ENCODE measurements around the gene SGIP1.
A peak's percentile ranks its signal among the peaks of the same experiment; 100 is the strongest.
"Not testable (repeated sequence)": the region's sequence is repeated elsewhere in the genome, so short reads cannot be mapped to it uniquely, and the experiment has no call there.

SGIP1 gene

DNA sequence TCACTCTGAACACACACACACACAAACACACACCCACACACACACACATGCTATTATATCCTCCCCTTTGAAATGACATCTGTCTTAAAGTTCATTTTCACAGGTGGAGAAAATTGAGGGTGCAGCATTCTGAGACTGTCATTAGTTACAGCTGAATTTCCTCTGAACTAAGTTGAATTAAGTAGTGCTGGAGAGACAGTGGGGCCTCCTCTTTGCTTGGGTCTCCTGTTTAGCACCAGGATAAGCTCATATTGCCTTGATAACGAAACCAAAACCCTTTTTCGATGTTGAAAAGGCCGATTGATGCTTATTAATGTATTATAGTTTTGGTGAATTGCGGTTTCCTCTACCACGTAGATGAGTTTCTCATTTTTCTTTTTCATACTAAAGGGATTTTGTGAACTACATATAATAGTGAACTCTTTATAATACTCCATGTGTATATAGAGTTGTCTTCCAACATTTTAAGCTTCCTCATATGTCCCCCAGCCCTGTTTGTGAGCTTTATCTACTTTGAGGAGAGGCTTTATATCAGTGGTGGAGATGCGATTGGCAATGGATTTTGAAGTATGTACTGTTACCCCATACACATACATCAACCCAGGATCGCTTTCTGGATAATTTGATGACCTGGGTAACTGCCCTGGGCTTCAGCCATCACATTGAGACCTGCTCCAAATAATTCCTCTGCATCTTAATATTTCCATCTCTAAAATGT, 235.7 kb downstream of the SGIP1 start:
- DNase-seq (ENCODE audit: low read depth in 2 of 2): no peak

DNA sequence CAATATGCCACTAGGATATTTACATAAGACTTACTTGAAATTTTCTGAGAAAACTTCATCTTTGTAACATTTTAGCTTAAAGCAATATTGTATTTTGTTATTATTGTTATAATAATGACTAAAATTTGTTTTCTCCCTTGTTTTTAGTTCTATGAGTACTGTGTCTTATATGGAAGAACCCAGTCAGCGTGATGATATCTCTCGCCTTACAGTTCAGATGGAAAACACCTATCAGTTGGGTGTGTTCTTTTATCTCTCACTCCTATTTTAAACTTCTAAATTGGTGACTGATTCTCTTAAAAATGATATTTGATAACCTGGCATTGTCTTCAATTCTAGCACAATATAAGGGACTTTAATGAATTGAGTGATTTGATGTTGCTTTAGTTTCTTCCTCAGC, 236.3 kb downstream of the SGIP1 start:
- no peak for DNase-seq (ENCODE audit: low read depth in 2 of 2)

DNA sequence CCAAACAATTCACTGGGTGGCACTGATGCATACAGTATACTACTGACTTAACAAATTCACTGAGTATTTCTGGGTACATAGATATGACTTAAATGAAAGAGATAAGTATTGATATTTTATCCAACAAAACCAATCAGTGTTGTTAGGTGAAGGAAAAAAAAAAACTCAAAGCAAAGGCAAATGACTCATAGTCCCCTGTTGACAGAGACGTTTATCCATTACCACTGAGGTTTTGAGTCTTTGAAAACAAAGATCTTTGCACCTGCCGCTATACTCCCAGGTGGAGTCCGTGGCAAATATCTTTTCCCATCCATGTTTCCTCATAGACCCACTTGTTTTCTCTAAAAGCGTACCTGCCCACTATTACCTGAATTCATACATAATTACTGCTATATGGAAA, 236.7 kb downstream of the SGIP1 start:
- no peak for DNase-seq (ENCODE audit: low read depth in 2 of 2)

DNA sequence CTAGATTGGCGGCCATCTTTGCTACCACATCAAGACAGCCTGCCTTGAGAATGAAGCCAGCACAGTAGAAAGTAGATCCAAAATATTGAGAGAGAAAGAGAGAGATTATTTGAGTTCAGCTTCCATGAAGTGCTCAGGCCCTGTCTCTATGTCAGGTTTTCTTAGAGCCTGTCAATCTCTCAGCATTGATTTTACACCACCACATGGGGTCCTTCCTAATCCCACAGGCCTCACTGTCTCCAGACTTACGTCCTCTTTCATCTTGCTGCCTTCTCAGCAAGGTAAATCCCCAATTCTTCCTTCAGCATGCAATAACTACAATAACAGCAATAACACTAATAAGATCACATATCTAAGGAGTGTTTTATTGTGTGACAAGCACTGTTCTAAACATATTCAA, 239.3 kb downstream of the SGIP1 start:
- DNase-seq (ENCODE audit: low read depth in 2 of 2): no peak

DNA sequence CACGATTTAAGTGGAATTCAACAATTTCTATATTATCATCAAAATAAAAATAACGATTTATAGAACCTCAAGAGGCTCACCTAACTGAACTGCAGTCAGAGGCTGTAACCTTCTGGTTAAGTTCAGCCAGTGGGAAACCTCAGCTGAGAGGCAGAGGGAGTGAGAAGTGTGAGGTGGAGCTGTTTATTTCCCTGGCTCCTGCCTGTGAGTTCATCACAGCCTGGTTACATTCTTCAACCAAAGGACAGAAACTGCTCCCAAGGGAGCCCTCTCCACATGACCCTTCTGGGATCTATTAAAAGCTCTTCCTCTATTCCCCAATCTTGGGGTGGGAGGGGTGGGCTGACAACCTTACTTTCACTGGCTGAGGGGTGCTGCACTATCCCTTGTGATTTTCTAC, 240.5 kb downstream of the SGIP1 start:
- DNase-seq (ENCODE audit: low read depth in 2 of 2): no peak

DNA sequence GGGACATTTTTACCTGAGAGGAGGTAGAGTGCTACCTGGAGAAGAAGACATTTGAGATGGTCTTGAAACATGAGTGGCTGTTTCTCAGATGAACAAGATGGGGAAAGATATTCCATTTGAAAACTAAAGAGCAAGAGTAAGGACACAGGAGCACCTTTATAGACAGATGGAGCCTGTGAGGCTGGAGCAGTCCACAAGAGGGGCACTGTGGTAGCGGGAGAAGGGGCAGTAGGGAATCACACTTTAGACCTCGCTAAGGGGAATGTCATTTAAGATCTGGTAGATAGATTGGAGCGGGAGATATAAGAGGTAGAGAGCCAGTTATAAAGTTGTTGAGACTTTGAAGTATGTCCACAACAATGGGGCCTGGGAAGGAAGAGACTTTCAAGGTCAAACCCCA, 241.7 kb downstream of the SGIP1 start:
- no peak for DNase-seq (ENCODE audit: low read depth in 2 of 2)

DNA sequence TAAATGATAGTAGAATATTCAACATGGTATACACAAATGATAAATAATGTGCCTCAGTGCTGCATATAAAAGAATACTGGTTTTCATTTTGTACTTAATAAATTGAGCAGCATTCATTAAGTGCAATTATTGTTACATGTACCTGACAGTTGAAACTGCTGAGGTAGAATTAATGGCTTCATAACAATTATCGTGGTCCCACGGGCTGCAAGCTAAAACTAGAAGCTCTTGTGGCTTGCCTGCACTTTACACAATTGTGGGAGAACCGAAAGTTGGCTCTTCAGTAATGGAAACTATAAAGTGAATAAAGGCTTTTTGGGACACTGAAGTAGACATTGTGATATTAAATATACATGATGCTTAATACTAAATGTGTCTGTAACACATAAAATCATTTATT, 243.9 kb downstream of the SGIP1 start:
- DNase-seq (ENCODE audit: low read depth in 2 of 2): no peak

DNA sequence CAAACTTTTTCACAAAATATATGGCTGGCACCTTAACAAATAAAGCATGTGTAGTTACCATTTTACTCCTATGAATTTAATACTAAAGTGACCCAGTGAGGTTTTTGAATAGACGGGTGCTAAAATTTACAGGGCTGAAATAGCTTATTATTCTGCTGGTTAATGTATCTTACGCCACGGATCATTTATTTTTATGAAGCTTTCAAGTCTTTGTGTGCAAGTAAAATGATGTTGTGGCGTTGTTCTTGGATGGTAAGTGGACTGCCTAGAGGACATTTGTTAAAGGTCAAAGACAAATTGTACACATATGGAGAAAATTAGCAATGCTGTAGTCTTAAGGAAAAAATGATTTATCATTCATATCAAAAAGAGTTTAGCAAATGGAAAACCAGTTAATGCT, 244.3 kb downstream of the SGIP1 start:
- DNase-seq (ENCODE audit: low read depth in 2 of 2): no peak

DNA sequence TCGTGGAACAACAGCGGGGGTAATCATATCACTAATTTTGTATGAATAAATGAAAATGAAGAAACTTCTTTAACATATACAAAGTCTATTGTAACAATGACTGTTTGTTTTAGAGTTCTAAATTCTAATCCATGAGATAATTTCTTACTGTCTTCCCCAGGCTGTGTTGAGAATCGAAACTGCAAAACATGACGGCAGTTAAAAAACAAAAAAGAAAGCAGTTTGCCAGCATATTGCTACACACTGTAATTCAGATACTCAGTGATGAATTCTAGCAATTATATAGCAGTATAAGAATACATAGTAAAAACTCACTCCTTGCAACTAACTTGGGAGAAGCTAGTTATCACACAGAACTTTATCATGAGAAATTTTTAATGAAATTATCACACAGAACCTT, 245.0 kb downstream of the SGIP1 start:
- no peak for DNase-seq (ENCODE audit: low read depth in 2 of 2)

DNA sequence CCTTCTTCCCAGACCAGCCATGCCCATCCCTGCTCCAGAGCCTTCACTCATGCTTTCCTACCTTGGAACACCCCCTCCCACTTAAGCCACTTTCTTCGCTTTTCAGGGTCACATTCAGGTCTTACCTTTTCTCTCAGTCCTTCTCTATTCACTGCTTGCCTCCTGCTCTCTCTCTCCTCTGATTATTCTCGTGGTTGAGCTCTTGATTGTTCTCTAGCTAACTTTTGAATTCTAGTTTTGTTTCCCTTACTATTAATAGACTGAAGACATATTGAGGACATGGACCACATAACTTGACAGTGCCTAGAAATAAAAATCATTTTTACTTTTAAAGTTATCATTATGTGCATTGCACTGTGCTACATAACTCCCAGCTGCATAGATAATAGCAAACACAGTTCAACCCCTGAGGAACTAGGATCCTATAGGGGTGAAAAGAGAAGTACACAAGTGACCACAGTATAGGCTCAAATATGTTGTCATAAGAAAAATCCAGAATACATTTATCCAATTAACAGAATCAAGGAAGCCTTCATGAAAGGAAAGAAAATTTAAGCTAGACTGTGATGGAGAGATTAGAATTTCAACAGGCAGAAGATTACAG, 245.6 kb downstream of the SGIP1 start:
- DNase-seq (ENCODE audit: low read depth in 2 of 2): no peak

DNA sequence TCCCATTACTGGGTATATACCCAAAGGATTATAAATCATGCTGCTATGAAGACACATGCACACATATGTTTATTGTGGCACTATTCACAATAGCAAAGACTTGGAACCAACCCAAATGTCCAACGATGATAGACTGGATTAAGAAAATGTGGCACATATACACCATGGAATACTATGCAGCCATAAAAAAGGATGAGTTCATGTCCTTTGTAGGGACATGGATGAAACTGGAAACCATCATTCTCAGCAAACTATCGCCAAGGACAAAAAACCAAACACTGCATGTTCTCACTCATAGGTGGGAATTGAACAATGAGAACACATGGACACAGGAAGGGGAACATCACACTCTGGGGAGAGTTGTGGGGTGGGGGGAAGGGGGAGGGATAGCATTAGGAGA, 251.8 kb downstream of the SGIP1 start:
- not testable (repeated sequence) for DNase-seq (ENCODE audit: low read depth in 2 of 2)

DNA sequence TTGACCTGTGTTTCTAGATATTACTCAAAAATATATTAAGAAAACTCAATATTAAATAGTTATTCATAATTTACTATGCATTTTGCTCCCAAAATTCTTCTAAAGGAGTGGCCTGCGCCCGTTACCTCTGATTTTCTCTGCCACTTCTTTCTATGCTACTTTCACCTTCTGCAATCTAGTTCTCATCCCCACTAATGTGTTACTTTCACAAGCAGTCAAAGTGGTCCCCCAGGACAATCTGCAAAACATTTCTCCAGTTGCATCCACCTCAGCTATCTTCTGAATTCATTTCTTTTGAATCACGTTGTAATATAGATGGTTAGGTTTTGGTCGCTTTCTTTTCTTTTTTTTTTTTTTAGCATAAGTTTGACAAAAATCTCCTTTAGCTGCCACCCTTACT, 253.7 kb downstream of the SGIP1 start:
- DNase-seq (ENCODE audit: low read depth in 2 of 2): no peak

DNA sequence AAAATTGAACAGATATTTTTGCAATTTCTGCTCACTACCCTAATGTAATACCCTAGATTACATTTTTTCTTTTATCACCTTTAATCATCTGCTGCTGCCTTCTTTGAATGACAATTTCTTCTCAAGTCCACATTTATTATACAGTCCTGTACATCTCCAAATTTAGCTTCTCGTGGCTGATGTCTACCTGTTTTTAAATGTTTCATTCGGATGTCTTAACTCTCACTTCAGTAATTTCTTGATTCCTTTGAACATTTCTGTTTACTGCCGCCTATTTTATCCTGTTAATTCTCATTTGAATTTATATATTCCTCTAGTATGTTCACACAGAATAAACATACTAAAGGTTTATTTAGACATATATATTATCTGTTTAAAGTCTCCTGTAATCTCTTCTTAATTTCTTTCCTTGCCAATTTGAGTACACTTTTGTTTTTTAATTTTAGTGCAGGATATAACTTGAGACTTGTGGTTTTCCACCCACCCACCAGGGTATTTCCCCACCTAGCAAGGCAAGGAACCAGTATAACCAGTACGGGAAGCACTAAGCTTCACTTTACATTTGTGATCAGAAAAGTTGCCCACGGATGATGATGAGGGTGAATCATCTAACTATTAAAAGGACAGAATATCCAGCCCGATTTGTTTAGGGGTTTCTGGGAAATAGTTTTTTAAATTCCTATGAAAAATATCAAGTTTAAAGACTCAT, 254.4 kb downstream of the SGIP1 start:
- DNase-seq (ENCODE audit: low read depth in 2 of 2): peak; percentile 43 to 61

DNA sequence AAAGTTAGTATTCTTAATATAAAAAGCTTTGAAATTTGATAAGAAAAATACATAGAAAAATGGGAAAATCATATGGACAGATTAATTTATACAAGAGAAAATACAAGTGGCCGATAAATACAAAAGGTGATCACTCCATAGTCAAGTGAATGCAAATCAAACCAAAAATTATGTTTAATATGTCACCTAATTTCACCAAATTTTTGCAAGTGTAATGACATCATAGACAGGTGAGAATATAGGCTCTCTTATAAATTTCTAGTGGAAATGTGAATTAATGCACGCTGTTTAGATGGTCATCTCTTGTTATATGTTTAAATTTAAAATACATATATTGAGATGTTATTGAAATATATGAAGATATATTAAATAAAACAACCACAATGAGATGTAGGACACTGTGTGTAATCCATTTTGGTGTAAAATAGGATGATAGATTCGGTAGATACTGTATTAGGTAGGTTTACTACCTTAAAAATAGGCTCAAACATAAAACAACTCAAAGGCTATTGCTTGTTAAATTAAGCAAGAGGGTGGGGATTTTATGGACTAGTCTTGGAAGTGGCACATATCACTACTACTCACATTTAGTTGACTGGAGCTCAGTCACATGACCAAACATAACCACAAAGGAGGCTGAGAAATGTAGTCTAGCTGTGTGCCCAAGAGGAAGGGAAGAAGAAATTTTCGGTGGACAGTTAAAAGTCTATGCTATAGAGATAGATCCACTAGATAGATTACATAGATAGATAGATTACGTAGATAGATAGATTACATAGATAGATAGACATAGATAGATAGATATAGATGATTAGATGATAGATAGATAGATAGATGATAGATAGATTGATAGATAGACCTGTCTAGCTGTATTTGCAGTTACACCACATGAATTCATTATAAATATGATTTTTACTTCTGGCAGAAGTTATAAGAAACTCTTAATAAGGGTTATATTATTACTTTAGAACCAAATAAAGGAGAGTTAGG, 258.0 kb downstream of the SGIP1 start:
- DNase-seq (ENCODE audit: low read depth in 2 of 2): no peak

DNA sequence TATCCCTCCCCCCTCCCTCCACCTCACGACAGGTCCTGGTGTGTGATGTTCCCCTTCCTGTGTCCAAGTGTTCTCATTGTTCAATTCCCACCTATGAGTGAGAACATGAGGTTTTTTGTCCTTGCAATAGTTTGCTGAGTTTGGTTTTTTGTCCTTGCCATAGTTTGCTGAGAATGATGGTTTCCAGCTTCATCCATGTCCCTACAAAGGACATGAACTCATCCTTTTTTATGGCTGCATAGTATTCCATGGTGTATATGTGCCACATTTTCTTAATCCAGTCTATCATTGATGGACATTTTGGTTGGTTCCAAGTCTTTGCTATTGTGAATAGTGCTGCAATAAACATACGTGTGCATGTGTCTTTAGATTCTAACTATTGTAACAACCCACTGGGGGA, 261.9 kb downstream of the SGIP1 start:
- not testable (repeated sequence) for DNase-seq (ENCODE audit: low read depth in 2 of 2)

All from stimulated activated CD8-positive, alpha-beta memory T cell treated with anti-CD3 and anti-CD28 coated beads, Interleukin-7, amount 100 ng/mL, for 4 hours (primary cell).